SU-DHL-6 (cell line): ENCODE measurements around the gene TEC.

Experiments used
- CTCF ChIP-seq: fragments of 200-600 bp; sonication (generic); IDR thresholded peaks from one replicate; pipeline ENCODE4 v1.5.1; 2017; ENCODE audit warnings: antibody characterized with exemption, mild to moderate bottlenecking, low read length, moderate library complexity; ENCODE audit not compliant: insufficient read depth, poor library complexity, severe bottlenecking
- EZH2phosphoT487 ChIP-seq: fragments of 200-600 bp; sonication (generic), shearing (Covaris generic); conservative IDR thresholded peaks from 2 replicates; pipeline ENCODE4 v1.6.1; 2018; ENCODE audit warnings: mild to moderate bottlenecking, antibody characterized with exemption, low read length, moderate library complexity, mixed read lengths

GRCh38 chr4:48259748-48260147 is 9.9 kb downstream of the TEC start:
- TF ChIP-seq EZH2phosphoT487: no peak
- TF ChIP-seq CTCF: no peak
